Non-pigmented ciliary epithelial cell (primary cell): ENCODE results near the gene ALDH3B2.
"Not testable (repeated sequence)": the region's sequence is repeated elsewhere in the genome, so short reads cannot be mapped to it uniquely, and the experiment has no call there.

Experiments used
- DNase-seq: peaks from one replicate; pipeline ENCODE4 v3.0.0-alpha.2; 2010; ENCODE audit warnings: low read depth

ALDH3B2 gene

GRCh38 chr11:67685641-67686332, 11.4 kb upstream of the ALDH3B2 start:
- not testable (repeated sequence) for DNase-seq

- DNase-seq = not testable (repeated sequence)
Measured at GRCh38 chr11:67682126-67683034, 8.0 kb upstream of the ALDH3B2 start.

- no peak for DNase-seq
Measured at GRCh38 chr11:67680696-67681470, 6.5 kb upstream of the ALDH3B2 start.

- DNase-seq = no peak
Measured at GRCh38 chr11:67675058-67675747, 780 bp upstream of the ALDH3B2 start.

GRCh38 chr11:67673902-67674301, 521 bp downstream of the ALDH3B2 start:
- no peak for DNase-seq

GRCh38 chr11:67673358-67673757, 1.1 kb downstream of the ALDH3B2 start:
- DNase-seq = no peak

- DNase-seq = no peak
Measured at GRCh38 chr11:67671211-67671520, 3.3 kb downstream of the ALDH3B2 start.

GRCh38 chr11:67670316-67671210, 3.9 kb downstream of the ALDH3B2 start:
- DNase-seq = no peak

- DNase-seq = no peak
Measured at GRCh38 chr11:67668192-67668551, 6.3 kb downstream of the ALDH3B2 start.

GRCh38 chr11:67667490-67668191, 6.8 kb downstream of the ALDH3B2 start:
- DNase-seq = no peak

- no peak for DNase-seq
Measured at GRCh38 chr11:67666676-67667489, 7.5 kb downstream of the ALDH3B2 start.

- no peak for DNase-seq
Measured at GRCh38 chr11:67666303-67666645, 8.1 kb downstream of the ALDH3B2 start.

GRCh38 chr11:67665541-67666302, 8.7 kb downstream of the ALDH3B2 start:
- no peak for DNase-seq

- DNase-seq = no peak
Measured at GRCh38 chr11:67664696-67665540, 9.5 kb downstream of the ALDH3B2 start.

GRCh38 chr11:67664213-67664585, 10.2 kb downstream of the ALDH3B2 start:
- DNase-seq = no peak

- no peak for DNase-seq
Measured at GRCh38 chr11:67663532-67664212, 10.8 kb downstream of the ALDH3B2 start.

GRCh38 chr11:67662835-67663531, 11.4 kb downstream of the ALDH3B2 start:
- no peak for DNase-seq
